ENCODE results near the gene CACNB3.

Gene CACNB3

GRCh38 chr12:48776956-48777355 is 41.3 kb upstream of the CACNB3 start:
- Histone ChIP-seq H2AFZ (ENCODE audit: low read depth) (no peak overlapping the region), H3K27ac (no peak overlapping the region), H3K4me3 (IDR thresholded peaks at IDR 0.05; ENCODE audit: insufficient read depth, low read depth, low read length) (no peak overlapping the region), H3K9ac (no peak overlapping the region), H3K36me3 (ENCODE audit: insufficient read depth) (no peaks in the 10 kb centered on the region), H3K79me2 (ENCODE audit: insufficient read depth, low read depth) (no peaks in the 10 kb centered on the region), H4K20me1 (ENCODE audit: insufficient read depth) (no peaks in the 10 kb centered on the region), H3K4me1 (ENCODE audit: low read depth, poor library complexity, severe bottlenecking) (no peaks in the 10 kb centered on the region), H3K27me3 (ENCODE audit: insufficient read depth, low read depth) (no peaks in the 10 kb centered on the region), H3K4me2 (no peak overlapping the region)
- TF ChIP-seq CTCF (conservative IDR thresholded peaks at IDR 0.05; ENCODE audit: low read depth, low read length), result no peak

- no peaks in the 10 kb centered on the region for H4K20me1 ChIP-seq (ENCODE audit: insufficient read depth)
- H3K4me3 ChIP-seq (IDR thresholded peaks at IDR 0.05; ENCODE audit: insufficient read depth, low read depth, low read length), result no peak overlapping the region
- no peaks in the 10 kb centered on the region for H3K79me2 ChIP-seq (ENCODE audit: insufficient read depth, low read depth)
- no peaks in the 10 kb centered on the region for H3K36me3 ChIP-seq (ENCODE audit: insufficient read depth)
- TF ChIP-seq CTCF (conservative IDR thresholded peaks at IDR 0.05; ENCODE audit: low read depth, low read length), result no peak
- no peaks in the 10 kb centered on the region for H3K27me3 ChIP-seq (ENCODE audit: insufficient read depth, low read depth)
- no peak overlapping the region for H2AFZ ChIP-seq (ENCODE audit: low read depth)
- no peak overlapping the region for H3K9ac ChIP-seq
- H3K27ac ChIP-seq, result no peak overlapping the region
- no peaks in the 10 kb centered on the region for H3K4me1 ChIP-seq (ENCODE audit: low read depth, poor library complexity, severe bottlenecking)
- H3K4me2 ChIP-seq, result no peak overlapping the region
Observed at GRCh38 chr12:48777501-48778400, 40.5 kb upstream of the CACNB3 start.

- no peaks in the 10 kb centered on the region for H3K27me3 ChIP-seq (ENCODE audit: insufficient read depth, low read depth)
- no peak for TF ChIP-seq CTCF (conservative IDR thresholded peaks at IDR 0.05; ENCODE audit: low read depth, low read length)
- H2AFZ ChIP-seq (ENCODE audit: low read depth), result no peak overlapping the region
- no peak overlapping the region for H3K4me2 ChIP-seq
- no peak overlapping the region for H3K4me3 ChIP-seq (IDR thresholded peaks at IDR 0.05; ENCODE audit: insufficient read depth, low read depth, low read length)
- H3K27ac ChIP-seq, result no peak overlapping the region
- H3K9ac ChIP-seq, result no peak overlapping the region
- H3K4me1 ChIP-seq (ENCODE audit: low read depth, poor library complexity, severe bottlenecking), result no peaks in the 10 kb centered on the region
- H3K36me3 ChIP-seq (ENCODE audit: insufficient read depth), result no peaks in the 10 kb centered on the region
- H4K20me1 ChIP-seq (ENCODE audit: insufficient read depth), result no peaks in the 10 kb centered on the region
- H3K79me2 ChIP-seq (ENCODE audit: insufficient read depth, low read depth), result no peaks in the 10 kb centered on the region
Observed at GRCh38 chr12:48779869-48780268, 38.4 kb upstream of the CACNB3 start.

GRCh38 chr12:48780381-48781025 is 37.8 kb upstream of the CACNB3 start:
- H3K36me3 ChIP-seq (ENCODE audit: insufficient read depth), result no peaks in the 10 kb centered on the region
- H3K4me1 ChIP-seq (ENCODE audit: low read depth, poor library complexity, severe bottlenecking), result no peaks in the 10 kb centered on the region
- no peaks in the 10 kb centered on the region for H3K79me2 ChIP-seq (ENCODE audit: insufficient read depth, low read depth)
- H2AFZ ChIP-seq (ENCODE audit: low read depth), result no peak overlapping the region
- no peaks in the 10 kb centered on the region for H4K20me1 ChIP-seq (ENCODE audit: insufficient read depth)
- H3K4me2 ChIP-seq, result no peak overlapping the region
- H3K4me3 ChIP-seq (IDR thresholded peaks at IDR 0.05; ENCODE audit: insufficient read depth, low read depth, low read length), result no peak overlapping the region
- no peak overlapping the region for H3K9ac ChIP-seq
- no peaks in the 10 kb centered on the region for H3K27me3 ChIP-seq (ENCODE audit: insufficient read depth, low read depth)
- TF ChIP-seq CTCF (conservative IDR thresholded peaks at IDR 0.05; ENCODE audit: low read depth, low read length), result no peak
- H3K27ac ChIP-seq, result no peak overlapping the region
